NCI-H2029 treated with DMSO at 0.1 percent for 48 hours (cell line): Measurements from ENCODE around the gene CDH13.

Source experiments
- DNase-seq: peaks from one replicate; lab custom pipeline; 2025; lab: John Stamatoyannopoulos, UW

Gene CDH13

DNA sequence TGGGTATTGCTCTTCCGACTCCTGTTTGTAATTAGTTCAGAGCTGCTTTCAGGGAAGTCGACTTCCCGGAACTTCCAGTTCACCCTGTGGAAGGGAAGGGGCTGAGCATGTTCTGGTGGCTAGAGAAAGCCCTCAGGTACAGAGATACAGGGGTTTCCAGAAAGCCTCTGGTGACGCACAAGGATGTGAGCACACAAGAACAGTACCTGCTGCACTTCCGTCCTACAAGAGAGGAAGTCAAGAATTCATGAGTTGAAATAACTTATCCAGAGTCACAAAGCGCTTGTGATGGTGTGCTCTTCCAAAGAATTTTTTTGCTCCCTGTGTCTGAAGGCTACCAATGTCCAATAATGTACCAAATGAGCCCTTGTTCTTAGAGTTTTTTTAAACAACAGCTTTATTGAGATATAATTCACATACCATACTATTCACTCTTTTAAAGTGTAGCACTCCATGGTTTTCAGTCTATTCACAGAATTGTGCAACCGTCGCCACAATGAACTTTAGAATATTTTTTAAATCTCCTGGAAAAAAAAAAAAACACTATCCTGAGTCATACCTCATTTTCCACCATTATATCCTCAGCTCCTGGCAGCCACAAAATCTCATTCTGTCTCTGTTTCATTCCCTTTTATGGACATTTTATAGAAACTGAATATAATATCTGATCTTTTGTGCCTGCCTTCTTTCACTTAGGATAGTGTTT lies 327.6 kb downstream of the CDH13 start:
- DNase-seq = no peak

DNA sequence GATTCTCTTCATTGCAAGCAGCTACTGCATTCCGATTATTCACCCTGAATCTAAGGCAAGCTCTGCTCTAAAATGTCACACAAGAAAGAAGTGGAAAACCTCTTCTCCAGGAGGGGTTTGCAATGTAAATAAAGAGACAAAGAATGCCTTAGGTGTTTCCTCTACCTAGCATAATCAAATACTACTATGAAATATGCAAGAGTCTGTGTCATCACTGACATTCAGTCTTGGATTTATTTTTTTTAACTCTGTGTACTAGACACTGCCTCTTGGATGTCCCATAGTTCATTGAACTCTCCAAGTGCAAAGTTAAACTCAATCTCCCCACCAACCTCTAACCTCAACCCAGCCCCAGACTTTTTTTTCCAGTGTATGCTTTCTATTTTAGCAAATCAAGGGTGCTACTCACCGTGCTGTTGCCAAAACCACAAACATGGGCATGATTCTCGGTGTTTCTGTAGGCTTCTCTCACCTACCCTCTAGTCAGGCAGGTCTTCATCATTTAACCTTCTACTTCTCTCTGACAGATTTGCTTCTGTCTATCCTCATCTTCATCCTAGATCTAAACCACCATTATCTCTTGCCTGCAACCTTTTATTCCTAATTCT lies 329.1 kb downstream of the CDH13 start:
- no peak for DNase-seq

DNA sequence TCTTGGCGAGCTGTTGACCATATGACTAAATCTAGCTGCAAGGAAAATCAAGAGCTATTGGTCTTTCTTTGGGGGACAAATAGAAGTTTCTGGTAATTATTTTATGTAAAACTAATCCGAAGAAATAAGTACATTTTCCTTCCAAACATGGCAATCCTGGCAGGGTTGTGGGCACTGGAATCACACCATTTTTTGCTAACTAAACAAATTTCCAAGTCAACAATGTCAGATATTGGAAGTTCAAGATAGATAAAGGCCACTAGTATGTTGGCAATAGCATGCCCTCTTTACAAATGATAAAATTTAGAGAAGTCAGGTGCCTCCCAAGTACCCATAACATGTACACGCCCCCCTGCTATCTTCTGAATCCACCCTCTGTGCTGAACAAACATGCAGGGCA lies 330.4 kb downstream of the CDH13 start:
- no peak for DNase-seq

DNA sequence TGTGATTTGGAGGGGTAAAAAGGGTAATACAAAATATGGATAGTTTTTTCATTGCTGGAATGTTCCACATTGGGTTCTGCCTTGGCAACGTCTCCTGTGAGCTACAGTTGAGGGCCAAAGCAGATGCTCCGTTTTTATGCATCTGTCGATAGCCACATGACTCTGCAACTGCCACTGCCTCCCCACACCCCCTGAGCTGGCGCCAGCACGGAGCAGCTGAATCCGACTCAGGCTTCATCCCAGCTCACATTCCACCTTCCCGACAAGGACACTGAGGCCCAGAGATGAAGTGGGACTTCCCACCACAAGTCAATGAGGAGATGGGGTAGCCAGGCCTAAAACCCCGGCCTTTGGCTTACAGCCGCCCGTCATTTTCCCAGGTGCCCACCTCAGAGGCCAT lies 334.1 kb downstream of the CDH13 start:
- DNase-seq = no peak

DNA sequence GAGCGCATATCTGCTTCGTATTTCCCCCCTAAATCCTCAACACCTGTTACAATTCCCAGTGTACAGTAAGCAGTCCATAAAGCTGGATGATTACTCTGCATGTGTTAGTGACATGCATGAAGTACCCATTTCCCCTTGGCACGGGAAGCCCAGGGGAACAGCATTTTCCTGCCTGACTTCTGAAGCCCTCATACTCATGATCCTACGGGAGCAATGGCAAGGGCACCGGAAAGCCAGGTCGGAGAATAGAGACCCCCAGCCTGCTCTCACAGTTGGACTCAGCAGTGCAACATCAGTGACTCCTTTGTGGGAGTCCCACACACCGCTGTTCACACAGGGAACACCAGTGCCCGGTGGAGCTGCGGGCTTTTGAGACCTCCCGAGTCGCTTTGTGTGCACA lies 336.9 kb downstream of the CDH13 start:
- no peak for DNase-seq

DNA sequence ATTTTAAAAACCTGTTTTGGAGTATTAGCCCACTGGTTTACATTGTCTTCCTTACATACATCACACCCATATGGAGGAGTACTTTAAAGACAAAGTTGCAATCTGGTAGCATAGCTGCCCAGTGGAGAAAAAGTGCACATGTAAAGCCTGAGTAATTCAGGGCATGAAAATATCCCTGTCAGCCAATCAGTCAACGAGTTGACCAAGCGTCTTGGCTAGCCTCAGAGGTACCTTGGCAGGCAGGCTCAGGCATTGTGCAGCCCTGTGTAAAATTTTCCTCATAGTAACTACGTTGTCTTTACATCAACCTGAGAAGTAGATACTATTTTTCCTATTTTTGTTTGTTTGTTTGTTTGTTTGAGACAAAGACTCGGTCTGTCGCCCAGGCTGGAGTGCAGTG lies 339.0 kb downstream of the CDH13 start:
- no peak for DNase-seq

DNA sequence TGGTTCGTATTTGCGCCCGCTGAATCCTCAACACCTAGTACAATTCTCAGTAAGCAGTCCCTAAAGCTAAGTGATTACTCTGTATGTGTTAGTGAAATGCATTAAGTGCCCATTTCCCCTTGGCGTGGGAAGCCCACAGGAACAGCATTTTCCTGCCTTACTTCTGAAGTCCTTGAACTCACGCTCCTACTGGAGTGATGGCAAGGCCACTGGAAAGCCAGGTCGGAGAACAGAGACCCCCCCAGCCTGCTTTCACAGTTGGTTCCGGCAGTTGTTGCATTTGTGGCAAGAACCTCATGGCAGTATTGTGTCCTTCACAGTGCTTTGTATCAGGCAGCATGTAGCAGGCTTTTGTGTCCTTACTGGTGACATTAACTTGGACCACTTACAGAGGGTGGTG lies 340.7 kb downstream of the CDH13 start:
- no peak for DNase-seq

DNA sequence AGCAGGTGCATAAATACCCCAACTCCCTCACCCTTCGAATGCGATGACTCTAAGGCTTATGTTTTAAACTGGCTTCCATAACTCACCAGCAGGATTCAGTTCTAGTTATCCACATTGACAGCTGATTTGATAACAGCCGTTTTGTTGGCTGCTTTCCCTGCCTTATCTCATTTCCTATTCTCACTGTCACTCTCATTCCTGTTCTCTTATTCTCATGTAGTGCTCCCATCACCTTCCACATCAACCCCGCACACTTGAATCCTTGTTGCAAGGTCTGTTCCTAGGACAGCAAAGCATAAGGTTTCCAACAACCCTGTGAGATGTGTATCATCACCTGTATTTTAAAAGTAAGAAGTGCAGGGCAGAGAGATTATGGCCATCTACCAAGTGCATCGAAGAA lies 344.4 kb downstream of the CDH13 start:
- DNase-seq = no peak

DNA sequence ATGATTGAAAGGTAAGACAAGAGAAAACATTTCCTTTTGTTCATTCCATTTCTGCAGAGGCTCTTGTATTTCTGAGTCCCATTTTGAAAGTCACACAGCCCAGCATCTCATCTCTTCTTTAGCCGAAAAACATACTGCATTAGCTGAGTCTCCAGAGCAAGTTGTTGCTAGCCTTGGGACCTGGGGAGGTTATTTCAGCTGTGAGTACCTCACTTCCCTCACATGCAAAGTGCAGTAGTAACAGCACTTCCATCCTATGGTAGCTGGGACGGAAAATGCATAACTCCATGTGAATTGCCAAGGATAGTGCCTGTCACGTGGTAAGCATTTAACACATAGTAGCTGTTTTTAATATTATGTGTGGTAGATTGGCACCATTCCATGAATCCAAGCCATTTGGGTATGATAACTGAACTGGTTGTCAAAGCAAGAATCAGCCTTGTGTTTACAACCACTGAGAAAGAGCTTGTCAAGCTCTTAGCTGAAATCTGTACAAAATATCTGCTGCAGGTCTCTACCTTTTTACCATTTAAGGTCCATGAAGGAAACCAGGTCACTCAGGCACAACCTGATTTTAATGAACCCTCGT lies 345.7 kb downstream of the CDH13 start:
- DNase-seq = no peak

DNA sequence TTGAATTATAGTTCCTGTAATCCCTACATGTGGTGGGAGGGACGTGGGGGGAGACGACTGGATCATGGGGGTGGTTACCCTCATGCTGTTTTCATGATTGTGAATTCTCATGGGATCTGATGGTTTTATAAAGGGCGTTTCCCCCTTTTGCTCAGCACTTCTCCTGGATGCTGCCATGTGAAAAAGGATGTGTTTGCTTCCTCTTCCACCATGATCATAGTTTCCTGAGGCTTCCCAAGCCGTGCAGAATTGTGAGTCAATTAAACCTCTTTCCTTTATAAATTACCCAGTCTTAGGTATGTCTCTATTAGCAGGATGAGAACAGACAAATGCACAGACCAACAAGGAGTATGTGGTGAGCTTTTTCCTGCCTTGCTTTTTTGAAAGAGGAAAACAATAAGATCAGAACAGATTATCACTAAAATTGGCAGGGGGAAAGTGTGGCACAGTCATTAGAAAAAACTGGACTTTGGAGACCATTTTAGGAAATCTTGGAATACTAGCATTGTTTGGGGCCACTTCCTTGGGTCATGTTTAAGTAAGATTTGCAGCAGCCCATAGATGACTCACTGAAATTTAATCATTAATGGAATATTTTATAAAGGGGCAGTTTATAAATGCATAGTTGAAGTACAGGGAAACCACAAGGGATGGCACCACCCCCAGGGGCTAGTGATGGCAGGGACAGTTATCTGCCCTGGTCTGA lies 352.8 kb downstream of the CDH13 start:
- DNase-seq = no peak

DNA sequence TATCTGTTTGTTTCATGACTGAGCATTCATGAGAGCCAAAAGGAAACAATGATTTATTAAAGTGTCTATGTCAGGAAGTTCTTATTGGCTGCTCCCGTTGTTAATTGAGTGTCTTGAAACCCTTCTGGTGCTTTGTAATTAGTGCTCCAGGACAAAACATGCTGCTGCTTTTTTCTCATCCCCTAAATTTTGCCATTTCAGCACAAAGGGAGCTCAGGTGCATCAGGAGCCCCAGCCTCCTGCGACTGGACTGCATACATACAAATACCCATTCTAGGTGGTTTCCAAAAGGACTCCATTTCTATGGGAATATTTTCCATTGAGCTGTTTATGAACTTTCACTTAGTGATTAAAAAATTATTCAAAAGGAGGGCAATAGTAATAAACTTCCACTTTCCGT lies 354.0 kb downstream of the CDH13 start:
- DNase-seq = no peak

DNA sequence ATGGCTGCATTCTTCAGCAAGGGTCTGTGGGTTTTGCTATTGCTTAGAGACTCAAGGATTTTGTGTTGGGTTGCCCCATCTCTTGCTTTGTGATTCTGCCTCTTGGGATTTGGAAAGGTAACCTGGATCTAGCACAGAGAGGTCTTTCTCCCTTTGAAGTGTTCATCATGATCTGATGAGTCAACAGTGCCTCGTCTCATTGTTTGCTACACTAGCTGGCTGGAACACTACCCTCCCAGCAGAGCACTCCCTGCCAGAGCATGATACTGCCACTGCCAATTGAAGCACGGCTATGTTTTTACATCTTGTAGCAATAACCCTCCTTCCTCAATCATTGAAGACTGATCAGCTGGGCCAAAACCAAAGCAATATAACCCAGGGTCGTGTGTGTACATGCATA lies 361.0 kb downstream of the CDH13 start:
- no peak for DNase-seq

DNA sequence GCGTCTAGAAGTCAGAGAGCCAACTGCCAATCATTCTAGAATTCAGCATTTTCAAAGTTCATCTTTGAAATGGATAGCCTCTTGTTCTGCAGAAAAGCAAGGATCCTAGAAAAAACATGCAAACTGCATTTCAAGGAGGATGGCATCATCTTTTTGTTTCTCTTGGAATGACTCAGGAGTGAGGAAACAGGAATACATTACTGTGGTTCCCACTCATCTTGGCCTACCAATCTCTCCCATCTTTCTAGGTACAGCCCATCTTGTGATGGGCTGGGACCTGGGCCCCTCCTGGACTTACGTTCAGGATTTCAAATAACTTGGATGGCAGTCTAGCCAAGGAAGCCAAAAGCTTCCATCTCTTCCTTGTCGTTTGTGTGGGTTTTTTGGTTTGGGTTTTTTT lies 363.4 kb downstream of the CDH13 start:
- DNase-seq = no peak

DNA sequence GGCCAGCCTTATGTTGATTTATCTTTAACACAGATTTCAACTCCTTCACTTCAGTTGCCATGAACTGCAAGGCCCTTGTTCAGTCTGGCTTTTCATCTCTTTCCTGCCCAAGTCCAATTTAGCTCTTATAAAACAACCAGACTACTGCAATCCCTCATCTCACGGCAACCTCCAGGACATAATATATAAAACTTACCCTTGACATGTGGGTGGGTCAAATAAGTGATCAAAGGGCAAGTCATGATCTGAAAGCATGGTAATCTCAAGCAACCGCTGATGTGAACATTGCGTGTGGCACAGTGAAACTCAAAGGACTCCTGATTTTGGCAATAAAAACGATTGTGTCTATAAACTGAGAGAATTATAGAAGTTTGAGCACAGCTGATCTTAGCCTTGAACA lies 364.6 kb downstream of the CDH13 start:
- no peak for DNase-seq

DNA sequence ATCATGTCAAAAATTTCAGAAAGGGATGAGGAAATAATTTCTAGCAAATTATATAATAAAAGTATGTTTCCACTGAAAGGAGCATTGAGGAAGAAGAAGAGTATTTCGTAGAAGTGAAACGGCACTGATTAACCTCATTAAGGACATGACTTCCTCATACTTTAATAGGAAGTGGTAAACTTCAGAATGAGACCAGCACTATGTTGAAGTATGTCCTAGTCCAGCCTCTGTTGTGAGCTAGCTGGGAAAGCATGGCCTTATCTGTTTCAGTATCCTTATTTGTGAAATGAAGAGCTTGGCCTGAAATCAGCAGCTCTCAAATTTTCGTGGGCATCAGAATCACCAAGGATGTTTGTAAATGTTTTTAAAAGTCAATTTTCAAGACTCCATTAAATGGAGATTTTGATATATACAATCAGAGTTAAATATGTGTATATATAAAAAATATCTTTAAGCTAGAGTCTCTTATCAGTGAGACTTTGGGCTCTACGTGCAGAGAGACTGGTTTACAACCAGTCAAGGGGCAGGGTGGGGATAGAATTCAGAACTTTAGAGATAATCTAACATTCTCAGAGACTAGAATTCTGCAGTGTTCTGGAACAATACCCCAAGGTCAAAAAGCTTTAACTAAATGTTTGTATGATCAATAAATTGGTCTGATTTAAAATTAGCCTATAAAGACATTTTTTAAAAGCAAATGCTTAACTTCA lies 365.4 kb downstream of the CDH13 start:
- DNase-seq = no peak

DNA sequence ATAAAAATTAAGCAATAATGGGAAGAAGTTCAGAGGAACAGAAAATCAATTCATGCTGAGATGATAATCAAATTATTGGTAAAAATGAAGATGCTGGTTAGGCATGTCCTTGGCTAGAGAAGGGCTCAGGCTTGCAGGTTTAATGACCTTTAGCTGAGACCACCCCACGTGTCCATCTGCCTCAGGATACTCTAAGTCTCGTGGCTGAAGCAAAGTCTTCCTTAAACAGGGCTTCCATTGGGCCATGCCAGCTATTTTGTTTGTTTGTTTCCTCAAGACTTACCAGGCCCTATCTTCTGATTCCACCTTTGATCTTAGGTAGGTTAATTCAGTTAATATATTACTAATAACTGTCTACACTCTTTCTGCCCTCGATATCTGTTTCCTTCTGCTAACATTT lies 366.0 kb downstream of the CDH13 start:
- DNase-seq = no peak

DNA sequence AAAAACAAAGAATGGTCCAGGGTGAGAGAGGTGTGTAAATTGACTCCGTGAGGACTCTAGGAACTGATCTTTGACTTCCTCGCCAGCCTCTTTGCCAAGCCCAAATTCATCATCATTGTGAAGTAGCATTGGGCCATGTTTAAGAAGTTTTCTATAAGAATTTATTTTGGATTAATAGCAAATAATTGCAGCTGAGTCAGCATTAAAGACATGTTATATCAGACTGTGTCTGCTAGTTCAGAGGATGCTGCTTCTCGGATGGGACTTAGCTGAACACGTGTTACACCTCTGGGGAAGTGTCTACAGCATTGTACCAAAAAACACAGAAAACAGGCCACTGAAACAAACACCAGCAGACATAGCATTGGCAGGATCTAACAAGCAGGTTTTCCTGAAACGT lies 366.6 kb downstream of the CDH13 start:
- DNase-seq = no peak

DNA sequence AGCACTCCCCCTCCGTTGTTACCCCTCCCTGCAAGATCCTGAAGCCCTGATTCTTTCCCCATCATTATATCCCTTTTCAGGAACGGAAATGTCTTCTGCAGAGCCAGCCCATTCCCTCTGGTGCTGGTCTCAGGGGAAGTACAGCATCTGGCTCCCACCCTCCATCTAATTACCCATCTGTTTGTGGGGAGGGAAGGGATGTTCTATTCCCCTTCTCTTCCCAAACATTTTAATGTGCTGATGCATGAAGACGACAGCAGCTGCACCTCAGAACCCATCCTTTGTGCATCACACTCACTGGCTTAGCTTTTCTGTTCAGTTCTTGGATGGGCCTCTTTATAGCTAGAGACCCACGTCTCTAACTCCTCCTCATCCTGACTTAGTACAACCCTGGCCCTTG lies 367.2 kb downstream of the CDH13 start:
- DNase-seq = no peak

DNA sequence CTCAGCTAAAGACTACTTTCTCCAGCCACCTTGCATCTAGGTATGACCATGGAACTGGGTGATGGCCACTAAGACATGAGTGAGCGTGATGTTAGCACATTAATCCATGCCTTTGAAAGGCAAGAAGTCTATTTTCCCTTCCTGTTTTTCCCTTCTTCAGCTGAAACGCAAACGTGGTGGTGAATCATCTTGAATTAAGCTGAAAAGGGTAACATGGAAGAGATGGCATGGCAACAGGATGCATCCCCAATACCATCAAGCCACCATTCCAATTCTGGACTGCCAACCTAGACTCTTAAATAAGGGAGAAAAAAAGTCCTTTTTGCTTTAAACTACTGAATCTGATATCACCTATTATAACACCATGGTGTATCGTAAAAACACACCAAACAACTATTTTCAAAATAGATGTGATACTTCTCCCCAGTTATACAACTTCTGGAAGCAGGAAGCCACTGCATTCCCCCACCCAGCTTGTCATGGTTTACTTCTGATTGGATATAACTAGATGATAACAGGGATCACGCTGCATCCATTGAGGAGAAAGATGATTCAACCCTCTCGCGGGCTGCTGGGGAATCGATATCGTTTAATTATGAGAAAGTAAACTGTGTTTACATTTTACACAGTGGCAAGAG lies 368.6 kb downstream of the CDH13 start:
- no peak for DNase-seq

DNA sequence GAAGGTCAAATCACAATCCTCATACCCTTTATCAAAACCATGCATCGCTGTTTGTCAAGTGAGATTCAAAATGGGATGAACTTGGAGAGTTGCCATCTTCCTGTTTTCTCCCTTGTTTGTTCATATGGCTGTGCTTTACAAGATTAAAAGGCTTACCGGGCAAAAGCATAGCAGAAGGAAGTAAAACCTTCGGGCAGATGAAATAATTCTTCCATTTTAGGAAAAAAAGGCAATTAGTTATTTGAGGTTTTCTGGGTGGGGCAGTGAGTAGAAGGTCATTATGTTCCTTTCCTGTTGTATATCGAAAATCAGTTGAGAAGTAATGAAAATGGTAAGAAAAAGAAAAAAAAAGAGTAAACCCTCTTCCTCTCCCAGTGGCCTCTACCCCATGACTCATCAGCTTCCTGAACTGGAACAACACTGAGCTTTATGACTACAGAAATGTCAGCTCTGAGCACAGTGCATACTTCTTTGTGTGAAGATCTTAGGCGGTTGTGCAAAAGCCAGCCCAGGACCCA lies 369.2 kb downstream of the CDH13 start:
- peak; percentile 21 for DNase-seq

DNA sequence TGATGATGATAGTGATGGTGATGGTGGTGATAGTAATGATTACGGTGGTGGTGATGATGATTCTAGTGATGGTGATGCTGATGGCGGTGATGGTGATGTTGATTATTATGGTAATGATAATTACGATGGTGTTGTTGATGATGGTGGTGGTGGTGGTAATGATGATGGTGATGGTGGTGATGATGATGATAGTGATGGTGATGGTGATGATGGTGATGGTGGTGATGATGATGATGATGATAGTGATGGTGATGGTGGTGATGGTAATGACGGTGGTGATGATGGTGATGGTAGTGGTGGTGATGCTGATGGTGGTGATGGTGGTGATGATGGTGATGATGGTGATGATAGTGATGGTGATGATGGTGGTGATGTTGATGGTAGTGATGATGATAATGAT lies 370.0 kb downstream of the CDH13 start:
- no peak for DNase-seq

DNA sequence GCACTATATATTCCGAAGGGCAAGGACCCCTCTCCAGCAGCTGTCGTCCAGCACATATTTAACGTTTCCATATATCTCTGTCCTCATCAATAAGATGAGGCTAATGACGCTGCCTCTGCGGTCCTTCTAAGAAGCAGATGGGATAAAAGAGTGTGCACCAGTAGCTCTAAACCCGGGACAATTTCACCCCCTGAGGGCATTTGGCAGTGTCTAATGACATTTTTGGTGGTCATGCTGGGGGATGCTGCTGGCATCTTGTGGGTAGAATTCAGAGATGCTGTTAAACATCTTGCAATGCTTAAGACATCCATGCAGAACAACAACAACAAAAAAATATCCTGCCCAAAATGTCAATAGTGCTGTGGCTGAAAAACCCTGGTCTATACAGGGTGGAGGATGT lies 372.9 kb downstream of the CDH13 start:
- no peak for DNase-seq
